Suprapubic skin (tissue), 4 donors: Measurements from ENCODE around the gene HEBP1.

Source experiments
- EP300 ChIP-seq: sonication (generic); formaldehyde crosslinking; IDR thresholded peaks from one replicate; pipeline ENCODE4 v1.6.1; 2017; ENCODE audit warnings: antibody characterized with exemption
- POLR2A ChIP-seq, 2 donors: fragments of 450-650 bp; IDR thresholded peaks; one replicate each; pipeline ENCODE4 v1.6.1; 2017; ENCODE audit warnings: antibody characterized with exemption in 2 of 2, mild to moderate bottlenecking in 2 of 2, moderate library complexity in 2 of 2
- POLR2AphosphoS5 ChIP-seq, 3 donors: sonication (generic); formaldehyde crosslinking; IDR thresholded peaks; one replicate each; pipeline ENCODE4 v1.6.1; 2017; ENCODE audit warnings: antibody characterized with exemption in 3 of 3
- TF ChIP-seq, protein P1 (sequence below), 2 donors: fragments of 200-600 bp in 1 of 2; fragments of 450-650 bp in 1 of 2; sonication (generic) in 1 of 2; IDR thresholded peaks; one replicate each; pipeline ENCODE4 v1.5.1; 2016 to 2019; ENCODE audit warnings: antibody characterized with exemption in 2 of 2, mild to moderate bottlenecking in 1 of 2, moderate library complexity in 1 of 2

- TF ChIP-seq, protein P1, sequence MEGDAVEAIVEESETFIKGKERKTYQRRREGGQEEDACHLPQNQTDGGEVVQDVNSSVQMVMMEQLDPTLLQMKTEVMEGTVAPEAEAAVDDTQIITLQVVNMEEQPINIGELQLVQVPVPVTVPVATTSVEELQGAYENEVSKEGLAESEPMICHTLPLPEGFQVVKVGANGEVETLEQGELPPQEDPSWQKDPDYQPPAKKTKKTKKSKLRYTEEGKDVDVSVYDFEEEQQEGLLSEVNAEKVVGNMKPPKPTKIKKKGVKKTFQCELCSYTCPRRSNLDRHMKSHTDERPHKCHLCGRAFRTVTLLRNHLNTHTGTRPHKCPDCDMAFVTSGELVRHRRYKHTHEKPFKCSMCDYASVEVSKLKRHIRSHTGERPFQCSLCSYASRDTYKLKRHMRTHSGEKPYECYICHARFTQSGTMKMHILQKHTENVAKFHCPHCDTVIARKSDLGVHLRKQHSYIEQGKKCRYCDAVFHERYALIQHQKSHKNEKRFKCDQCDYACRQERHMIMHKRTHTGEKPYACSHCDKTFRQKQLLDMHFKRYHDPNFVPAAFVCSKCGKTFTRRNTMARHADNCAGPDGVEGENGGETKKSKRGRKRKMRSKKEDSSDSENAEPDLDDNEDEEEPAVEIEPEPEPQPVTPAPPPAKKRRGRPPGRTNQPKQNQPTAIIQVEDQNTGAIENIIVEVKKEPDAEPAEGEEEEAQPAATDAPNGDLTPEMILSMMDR (IDR thresholded peaks at IDR 0.05) = no peak
- TF ChIP-seq POLR2A (IDR thresholded peaks at IDR 0.05) (no peak), POLR2AphosphoS5 (IDR thresholded peaks at IDR 0.05) (no peak), EP300 (no peak)
These were observed 74.7 kb downstream of the HEBP1 start for GRCh38 chr12:12925388-12925787.
